ENCODE data around the gene GSS. TPM values are rescaled to one million over a fixed set of nuclear protein-coding genes. Genes with fewer than 3 reads are reported as not detected.
A peak's percentile ranks its signal among the peaks of the same experiment; 100 is the strongest.
"Not testable (repeated sequence)": the region's sequence is repeated elsewhere in the genome, so short reads cannot be mapped to it uniquely, and the experiment has no call there.

GSS gene
- total RNA-seq, 1 donor from 2014 or later, result 64.8 TPM

GRCh38 chr20:34915749-34916455 lies 39.7 kb downstream of the GSS start:
- Histone ChIP-seq H3K36me3 (ENCODE audit: control insufficient read depth, insufficient read depth, low read length) (no peaks in the 10 kb centered on the region), H3K27me3 (ENCODE audit: control insufficient read depth, insufficient read depth, low read length) (no peaks in the 10 kb centered on the region), H3K4me3 (ENCODE audit: low read depth, low read length) (no peak overlapping the region)
- no peak for TF ChIP-seq CTCF (IDR thresholded peaks at IDR 0.05; ENCODE audit: insufficient read depth, low read length, poor library complexity, severe bottlenecking)
- DNase-seq (ENCODE audit: low read depth), result no peak

DNA sequence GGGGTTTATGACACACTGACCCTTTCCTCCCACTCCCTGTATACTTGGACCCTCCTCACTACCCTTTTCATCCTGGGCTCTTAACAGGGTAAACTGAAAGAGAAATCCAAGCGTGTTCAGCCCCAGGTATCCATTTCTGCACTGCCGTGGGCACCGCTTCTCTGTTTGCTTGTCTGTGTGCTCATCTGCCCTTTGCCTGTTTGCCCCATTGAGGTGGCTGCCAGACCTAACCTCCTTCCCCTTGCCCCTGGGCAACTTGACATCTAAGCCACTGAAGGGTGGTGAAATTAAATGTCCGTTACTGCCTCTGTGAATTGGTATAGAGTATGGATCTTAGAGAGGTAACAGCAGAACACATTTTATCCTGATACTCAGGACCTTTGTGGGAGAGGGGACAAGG lies 40.5 kb downstream of the GSS start:
- H3K36me3 ChIP-seq (ENCODE audit: control insufficient read depth, insufficient read depth, low read length), result no peaks in the 10 kb centered on the region
- DNase-seq (ENCODE audit: low read depth), result no peak
- no peaks in the 10 kb centered on the region for H3K27me3 ChIP-seq (ENCODE audit: control insufficient read depth, insufficient read depth, low read length)
- no peak overlapping the region for H3K4me3 ChIP-seq (ENCODE audit: low read depth, low read length)
- no peak for TF ChIP-seq CTCF (IDR thresholded peaks at IDR 0.05; ENCODE audit: insufficient read depth, low read length, poor library complexity, severe bottlenecking)

- DNase-seq (ENCODE audit: low read depth), result peak; percentile 79
- no peaks in the 10 kb centered on the region for H3K36me3 ChIP-seq (ENCODE audit: control insufficient read depth, insufficient read depth, low read length)
- TF ChIP-seq CTCF (IDR thresholded peaks at IDR 0.05; ENCODE audit: insufficient read depth, low read length, poor library complexity, severe bottlenecking), result no peak
- no peaks in the 10 kb centered on the region for H3K27me3 ChIP-seq (ENCODE audit: control insufficient read depth, insufficient read depth, low read length)
- no peak overlapping the region for H3K4me3 ChIP-seq (ENCODE audit: low read depth, low read length)
Observed at GRCh38 chr20:34907616-34908469, 47.8 kb downstream of the GSS start.

- no peaks in the 10 kb centered on the region for H3K36me3 ChIP-seq (ENCODE audit: control insufficient read depth, insufficient read depth, low read length)
- DNase-seq (ENCODE audit: low read depth), result no peak
- no peaks in the 10 kb centered on the region for H3K27me3 ChIP-seq (ENCODE audit: control insufficient read depth, insufficient read depth, low read length)
- no peak overlapping the region for H3K4me3 ChIP-seq (ENCODE audit: low read depth, low read length)
- no peak for TF ChIP-seq CTCF (IDR thresholded peaks at IDR 0.05; ENCODE audit: insufficient read depth, low read length, poor library complexity, severe bottlenecking)
Observed at GRCh38 chr20:34904202-34904621, 51.4 kb downstream of the GSS start.

GRCh38 chr20:34898731-34899130 lies 56.9 kb downstream of the GSS start:
- DNase-seq (ENCODE audit: low read depth); H3K27me3 ChIP-seq (ENCODE audit: control insufficient read depth, insufficient read depth, low read length); H3K4me3 ChIP-seq (ENCODE audit: low read depth, low read length); H3K36me3 ChIP-seq (ENCODE audit: control insufficient read depth, insufficient read depth, low read length): not testable (repeated sequence)

- not testable (repeated sequence) for H3K27me3 ChIP-seq (ENCODE audit: control insufficient read depth, insufficient read depth, low read length); H3K36me3 ChIP-seq (ENCODE audit: control insufficient read depth, insufficient read depth, low read length); DNase-seq (ENCODE audit: low read depth); H3K4me3 ChIP-seq (ENCODE audit: low read depth, low read length)
Observed at GRCh38 chr20:34898129-34898528, 57.5 kb downstream of the GSS start.
